NCI-H128 (cell line): ENCODE data around the gene CCDC157.

Experiments used
- DNase-seq: peaks from one replicate; lab custom pipeline; 2025; ENCODE audit not compliant: unreplicated experiment; lab: John Stamatoyannopoulos, UW

Gene CCDC157

DNA sequence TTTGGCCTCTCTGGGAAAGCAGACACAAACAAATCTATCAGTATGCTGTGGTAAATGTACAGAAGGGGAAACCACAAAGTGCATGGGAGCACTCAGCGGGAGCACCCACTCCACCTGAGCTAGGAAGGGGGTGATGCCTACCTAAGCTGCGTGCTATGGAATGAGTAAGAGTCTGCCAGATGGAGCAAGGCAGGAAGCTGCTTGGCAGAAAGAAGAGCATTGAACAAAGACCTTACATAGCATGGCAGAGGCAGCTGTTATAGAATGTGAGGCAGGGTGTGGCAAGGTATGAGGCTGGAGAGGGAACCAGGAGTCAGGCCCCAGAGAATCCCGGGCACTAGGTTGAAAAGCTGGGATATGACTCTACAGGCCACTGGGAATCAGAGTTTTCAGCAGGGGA lies 55.0 kb downstream of the CCDC157 start:
- no peak for DNase-seq

DNA sequence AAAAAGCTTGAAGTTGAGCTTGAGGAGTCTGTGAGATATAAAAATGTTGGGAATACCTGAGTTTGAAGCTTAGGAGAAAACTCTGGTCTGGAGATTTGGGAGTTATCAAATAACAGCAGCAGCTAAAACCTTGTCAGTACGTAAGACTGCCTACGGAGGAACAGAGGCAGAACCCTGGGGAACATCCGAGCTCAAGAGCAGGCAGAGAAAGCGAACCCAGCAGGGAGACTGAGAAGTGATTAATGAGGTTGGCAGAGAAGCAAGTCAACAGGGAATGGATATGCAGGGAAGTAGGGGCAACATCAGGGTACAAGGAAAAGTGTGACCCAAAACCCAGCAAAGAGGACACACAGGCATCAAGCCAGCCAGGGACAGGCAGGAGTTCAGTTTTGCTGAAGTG lies 56.2 kb downstream of the CCDC157 start:
- DNase-seq, result no peak

DNA sequence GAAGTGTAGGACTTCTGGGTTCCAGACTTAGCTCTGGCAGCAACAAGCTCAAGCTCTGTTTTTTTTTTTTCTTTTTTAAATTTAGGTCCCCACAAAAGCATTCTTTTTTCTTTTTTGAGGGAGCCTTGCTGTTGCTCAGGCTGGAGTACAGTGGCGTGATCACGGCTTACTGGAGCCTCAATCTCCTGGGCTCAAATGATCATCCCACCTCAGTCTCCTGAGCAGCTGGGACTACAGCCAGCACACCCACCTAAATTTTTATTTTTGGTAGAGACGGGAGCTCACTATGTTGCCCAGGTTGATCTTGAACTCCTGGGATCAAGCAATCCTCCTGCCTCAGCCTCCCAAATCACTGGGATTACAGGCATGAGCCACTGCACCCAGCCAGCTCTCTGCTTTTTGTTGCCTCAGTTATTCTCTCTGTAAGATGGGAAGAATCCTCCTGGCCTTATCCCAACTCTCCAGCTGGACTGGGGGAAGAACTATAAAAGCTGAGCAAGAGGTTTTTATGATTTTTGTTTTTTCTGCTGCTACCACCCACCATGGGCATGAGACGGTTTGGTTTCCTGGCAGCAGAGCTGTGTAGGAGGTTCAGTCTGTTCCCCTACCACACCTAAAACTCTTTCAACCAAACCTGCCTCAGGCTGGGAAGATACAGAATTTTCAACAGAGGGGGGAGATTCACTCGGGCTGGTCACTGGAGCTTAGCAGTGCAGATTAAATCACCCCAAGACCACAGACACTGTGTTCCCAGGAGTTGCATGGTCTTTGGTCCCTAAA lies 57.1 kb downstream of the CCDC157 start:
- no peak for DNase-seq

DNA sequence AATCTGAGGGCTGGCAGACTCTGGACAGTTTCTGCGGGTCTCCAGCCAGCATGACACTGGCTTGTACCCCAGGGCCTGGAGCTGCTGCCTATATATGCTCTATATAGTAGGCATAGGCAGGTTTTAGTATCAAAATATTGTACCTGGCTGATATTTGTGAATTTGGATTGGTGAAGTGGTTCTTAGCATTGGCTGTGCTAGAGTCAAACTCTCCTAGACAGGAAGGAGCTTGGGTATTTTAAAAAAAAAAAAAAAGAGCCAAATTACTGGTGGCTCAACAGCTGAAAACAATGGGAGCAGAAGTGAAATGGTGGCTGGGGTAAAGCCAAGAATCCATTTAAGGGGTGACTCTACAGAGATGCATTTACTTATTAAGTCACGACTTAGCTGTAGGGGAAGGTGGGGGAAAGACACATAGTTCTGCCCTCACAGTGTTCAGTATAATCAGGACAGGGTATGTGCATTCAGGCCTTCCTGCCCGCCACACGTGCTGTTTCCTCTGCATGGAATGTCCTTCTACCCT lies 57.8 kb downstream of the CCDC157 start:
- no peak for DNase-seq

DNA sequence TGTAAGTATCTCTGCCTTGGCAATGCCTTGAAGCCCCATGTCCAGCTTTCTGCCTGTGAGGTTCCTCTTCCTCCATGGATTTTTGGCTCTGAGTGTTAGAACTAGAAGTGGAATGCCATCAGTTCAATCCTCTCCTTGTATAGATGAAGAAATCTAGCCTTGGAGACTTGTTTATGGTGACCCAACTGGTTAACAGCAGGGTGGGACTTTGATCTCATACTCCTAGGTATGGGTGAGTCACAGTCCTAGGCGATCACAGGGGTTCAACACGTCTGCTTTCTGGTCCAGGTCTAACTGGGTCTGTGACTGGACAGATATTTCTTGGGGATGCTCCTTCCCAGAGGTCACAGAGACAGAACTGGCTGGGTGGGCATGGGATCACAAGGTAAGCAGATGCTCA lies 59.6 kb downstream of the CCDC157 start:
- no peak for DNase-seq

DNA sequence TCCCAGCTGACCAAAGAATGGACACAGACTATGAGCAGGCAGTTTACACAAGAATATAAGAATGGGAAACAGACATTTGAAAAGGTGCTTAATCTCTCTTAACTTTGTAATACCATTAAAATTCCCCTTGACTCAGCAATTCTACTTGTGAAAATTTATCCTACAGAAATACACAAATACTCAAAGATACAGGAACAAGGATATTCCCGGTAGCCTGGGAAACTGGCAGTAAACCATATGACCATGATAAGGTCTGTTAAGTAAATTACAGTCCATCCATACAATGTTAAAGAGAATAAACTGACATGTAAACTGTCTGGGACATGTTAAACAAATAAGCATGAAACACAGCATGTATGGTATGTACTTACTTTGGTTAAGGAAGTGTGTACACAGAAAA lies 60.0 kb downstream of the CCDC157 start:
- DNase-seq, result no peak

DNA sequence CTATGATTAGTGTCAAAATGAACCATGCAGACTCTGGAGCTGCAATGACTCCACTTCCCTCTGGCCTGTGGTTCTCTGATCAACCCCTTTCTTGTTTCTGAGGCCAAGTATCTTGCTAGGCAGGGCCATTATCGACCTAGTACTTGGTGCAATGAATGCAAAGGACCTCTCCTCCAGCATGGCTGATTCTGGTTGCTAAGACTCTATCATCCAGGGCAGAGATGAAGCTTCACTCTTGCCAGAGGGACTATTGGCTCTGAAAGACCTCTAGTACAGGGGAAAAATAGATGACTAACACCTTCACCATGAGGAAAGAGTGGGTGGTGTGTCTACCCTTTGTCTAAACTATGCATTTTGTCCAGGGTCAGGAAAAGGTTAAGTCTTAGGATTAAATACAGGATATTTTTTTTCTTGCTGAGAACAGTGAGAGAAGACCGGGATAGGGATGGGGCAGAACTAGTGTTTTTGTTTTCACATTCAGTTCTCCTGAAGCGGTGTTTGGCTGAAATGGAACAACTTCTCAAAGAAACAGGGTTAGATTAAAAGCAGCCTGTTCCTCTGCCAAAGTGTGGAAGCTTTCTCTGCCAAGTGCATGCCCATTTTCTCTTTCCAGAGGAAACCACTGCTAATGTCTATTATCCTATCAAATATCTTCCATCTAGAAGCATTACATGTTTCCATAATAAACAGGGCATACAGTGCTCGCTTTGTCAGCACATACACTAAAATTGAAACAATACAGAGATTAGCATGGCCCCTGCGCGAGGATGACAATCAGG lies 63.7 kb downstream of the CCDC157 start:
- no peak for DNase-seq

DNA sequence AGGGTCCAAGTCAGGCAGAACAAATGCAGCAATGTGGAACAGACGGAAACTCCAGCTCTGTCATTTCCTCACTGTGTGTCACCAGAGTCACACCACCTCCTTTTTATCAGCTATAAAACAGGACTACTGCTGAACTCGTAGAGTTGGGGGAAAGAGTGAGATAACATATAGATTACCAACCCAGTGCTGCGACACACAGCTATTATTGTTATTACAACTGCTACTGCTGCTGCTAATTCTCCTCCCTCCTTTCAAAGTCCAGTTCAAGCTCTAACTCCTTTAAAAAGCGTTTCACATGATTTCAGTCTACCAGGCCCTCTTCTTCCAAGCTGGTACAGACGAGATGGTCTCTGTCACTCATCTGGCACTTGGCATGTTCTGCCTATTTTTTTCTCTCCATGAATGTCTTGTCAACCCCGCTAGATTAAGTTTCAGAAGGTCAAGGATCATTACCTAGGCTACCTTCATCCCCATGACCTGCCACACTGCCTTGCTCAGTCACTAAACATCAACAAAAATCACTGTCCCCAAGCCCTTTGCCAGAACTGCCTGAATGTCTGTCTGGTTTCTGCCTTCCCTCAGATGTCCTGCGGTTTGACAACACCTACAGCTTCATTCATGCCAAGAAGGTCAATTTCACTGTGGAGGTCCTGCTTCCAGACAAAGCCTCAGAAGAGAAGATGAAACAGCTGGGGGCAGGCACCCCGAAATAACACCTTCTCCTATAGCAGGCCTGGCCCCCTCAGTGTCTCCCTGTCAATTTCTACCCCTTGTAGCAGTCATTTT lies 65.1 kb downstream of the CCDC157 start:
- DNase-seq, result no peak

DNA sequence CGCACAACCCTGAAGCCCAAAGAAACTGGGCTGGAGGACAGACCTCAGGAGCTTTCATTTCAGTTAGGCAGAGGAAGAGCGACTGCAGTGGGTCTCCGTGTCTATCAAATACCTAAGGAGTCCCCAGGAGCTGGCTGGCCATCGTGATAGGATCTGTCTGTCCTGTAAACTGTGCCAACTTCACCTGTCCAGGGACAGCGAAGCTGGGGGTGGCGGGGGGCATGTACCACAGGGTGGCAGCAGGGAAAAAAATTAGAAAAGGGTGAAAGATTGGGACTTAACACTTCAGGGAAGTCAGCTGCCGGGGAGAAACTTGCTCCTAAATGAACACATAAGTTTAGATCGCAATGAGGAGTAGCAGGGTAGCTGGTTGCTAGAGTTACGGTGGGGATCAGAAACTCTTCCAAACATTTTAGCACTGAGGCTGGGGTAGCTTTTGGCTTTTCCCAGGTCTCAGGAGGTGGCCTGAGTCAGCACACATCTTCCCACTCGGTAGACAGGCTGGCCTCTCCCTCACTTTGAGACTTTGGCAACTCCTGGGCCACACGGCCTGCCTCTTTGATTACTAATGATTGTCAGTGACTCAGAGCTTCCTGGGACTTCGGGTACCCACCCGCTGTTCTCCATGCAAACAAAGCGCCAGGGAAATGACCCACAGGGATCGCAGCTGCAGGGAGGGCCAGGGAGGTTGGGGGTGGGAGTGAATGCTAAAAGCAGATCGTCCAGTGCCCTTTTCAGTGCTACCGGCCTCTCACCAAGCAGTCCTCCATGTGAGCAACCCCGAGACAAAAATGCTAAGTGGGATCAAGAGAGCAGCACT lies 65.9 kb downstream of the CCDC157 start:
- no peak for DNase-seq

DNA sequence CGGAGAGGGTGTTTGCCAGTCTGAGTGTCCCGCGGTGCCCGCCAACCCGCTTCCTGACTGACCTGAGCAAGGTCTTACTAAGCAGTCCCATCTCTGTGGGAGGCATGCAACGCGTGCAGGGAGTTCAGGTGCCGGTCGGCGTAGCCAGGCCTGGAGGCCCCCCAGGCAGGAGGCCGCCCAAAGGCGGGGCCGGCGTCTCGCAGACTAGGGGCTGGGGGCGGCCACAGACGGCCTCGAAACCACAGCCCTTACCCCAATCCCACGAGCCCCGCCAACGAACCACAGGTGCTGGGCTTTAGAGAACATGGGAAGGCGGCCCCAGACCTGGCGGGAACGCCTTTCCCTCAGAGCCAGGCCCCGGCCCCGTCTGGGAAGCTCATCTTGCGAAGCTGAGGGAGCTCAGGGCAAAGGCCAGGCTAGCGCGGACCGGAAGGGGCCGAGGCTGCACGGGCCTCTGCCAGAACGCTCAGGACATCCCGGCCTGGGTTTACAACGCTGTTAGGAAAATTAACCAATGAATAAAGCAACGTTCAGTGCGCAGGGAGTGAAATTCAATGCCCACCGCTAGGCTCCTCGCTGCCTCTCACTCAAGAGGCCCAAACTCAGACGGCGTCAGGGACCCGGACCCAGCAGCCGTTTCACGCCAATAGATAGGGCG lies 66.6 kb downstream of the CCDC157 start:
- DNase-seq, result no peak

DNA sequence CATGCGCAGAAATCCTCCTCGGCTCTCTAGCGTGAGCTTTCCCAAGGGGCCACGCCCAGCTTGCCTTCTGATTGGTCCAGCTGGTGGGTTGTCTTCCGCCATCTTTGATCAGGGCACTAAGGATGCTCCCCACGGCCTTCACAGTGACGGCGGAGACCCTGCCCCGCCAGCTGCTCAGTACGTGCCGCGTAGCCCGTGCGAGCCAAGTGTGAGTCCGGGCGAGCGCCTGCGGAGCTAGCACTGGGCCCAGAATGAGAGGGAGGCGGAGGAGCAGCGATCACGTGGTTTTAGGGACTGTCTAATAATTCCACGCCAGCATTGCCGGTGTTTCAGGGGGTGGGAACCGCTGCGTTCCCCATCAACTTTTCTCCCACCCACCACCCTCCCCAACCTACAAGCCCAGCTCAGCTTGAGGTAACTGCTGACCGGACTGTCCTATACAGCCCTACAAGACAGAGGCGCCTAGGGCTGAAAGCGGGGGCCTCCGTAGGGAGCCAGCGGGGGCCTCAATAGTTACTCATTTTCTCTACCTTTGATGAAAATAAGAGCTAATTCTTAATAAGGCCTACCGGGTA lies 67.2 kb downstream of the CCDC157 start:
- DNase-seq, result peak; percentile 96

DNA sequence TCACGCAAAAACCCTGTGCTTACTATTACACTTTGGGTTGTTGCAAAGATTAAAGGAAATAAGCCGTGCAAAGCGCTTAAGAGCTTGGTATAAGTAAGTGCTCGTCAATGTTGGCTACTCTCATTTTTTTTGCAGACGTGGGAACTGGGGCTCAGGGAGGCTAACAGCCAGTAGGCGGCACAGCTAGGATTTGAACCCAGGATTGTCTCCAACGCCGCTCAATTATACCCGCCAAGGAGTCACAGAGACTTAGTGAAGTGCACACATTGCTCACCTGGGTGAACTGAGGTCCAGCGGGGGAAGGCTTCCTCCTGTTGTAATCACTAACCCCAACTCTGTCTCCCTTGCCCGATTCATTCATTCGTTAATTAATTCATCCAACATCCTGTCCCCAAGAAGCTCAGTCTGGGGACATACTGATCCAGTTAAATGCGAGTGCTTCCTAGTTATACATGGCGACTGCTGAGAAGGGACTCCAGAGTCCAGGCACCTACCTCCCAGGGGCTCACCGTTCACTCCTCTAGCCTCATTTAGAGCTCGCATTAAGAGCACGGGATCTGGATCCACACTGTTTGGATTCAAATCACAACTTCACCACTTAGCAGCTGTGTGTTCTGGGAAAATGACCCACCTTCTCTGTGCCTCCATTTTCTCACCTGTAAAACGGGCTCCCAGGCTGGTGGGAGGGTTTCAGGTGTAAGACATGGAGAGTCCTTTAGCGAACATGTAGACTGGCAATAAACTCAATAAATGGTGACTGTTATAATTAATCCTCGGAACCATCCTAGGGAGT lies 67.9 kb downstream of the CCDC157 start:
- no peak for DNase-seq

DNA sequence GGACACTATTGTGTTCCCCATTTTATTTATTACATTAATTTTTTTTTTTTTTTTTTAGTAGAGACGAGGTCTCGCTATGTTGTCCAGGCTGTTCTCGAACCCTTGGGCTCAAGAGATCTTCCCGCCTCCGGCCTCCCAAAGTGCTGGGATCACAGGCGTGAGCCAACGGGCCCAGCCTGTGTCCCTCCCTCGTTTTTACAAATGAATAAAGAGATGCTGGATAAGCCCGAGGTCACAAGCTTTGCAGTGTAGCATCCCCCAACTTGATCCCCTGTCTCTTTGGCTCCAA lies 68.5 kb downstream of the CCDC157 start:
- DNase-seq, result no peak

DNA sequence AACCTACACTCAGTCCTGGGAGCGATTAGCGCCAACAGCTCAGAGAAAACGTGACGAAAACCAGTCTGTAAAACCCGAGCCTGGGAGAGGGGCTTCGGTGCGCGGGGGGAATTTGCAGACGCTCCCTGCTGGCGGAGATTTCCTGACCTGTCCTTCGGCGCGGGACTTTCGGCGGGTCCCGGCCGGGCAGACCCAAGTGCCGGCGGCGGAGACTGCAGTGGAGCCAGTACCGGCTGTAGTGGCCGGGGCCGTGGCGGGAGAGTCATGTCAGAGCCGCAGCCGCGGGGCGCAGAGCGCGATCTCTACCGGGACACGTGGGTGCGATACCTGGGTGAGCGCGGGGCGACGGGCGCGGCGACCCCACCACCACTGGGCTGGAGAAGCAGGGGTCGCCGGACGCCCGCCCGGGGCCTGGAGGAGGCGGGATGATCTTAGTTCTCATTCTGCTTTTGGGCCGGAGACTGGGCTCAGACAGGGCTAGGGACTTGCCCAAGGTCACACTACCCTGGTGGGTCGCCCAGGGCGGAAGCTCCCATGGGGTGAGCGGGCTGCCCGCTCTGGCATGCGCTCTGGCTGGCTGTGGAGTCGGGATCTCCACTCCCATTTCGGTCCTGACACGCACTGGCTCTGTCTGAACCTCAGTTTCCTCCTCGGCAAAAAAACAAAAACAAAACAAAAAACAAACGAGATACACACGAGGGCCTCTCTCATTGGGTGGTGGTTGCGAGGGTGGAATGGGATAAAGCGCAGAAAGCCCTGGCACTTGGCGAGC lies 69.0 kb downstream of the CCDC157 start, which contains the start of gene MTFP1:
Gene MTFP1, plus strand, starts transcription at position 153 of the 772 bp plus-strand sequence. Its CDS starts 112 bp downstream, at position 265.
- DNase-seq, result no peak
